ENCODE measurements around the gene TXNDC16.

TXNDC16 gene

DNA sequence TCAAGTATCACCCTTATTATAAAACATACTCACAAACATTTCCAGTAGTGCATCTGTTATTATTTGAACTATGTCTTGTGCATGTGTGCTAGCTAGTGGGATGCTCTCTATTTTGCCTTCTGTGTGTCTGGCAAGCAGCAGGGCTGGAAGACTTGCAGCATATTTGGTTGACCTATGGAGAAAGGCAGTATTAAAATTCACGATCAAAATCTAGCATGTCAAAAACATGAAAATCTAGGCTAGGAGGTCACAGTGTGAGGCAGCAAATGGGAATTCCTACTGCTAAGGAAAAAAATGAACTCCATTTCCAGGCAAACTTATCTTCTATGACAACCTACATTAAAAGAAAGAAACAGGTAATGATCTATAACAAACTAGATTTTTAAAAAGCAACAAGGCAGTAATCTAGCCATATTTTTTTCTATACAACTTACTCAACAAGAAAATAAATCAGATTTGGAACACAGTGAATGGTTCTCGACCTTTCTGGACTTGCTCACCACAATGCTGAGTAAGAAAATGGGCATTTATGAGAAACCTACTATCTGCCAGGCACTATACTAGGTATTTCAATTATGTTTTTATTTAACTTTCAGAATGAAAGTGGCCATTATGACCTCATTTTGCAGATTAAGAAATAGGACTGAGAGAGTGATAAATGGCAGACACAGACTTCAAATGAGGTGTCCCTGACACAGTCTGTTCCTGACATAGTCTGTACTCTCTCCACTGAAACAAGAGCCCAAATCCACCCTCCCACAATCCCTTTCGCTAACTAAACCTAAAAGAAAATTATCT is 96.8 kb downstream of the TXNDC16 start:
- Histone ChIP-seq H3K27ac (ENCODE audit: low read depth, low read length) (no peak overlapping the region), H3F3A (ENCODE audit: insufficient read depth) (no peaks in the 10 kb centered on the region), H2AFZ (ENCODE audit: low read depth, low read length, severe bottlenecking) (no peak overlapping the region), H3K9me3 (ENCODE audit: insufficient read depth, low read length) (no peaks in the 10 kb centered on the region), H3K36me3 (ENCODE audit: low read length) (peaks cover 9% of the 10 kb centered on the region), H3K9ac (ENCODE audit: low read length) (no peak overlapping the region), H3K27me3 (ENCODE audit: low read length) (no peaks in the 10 kb centered on the region), H3K79me2 (ENCODE audit: insufficient read depth, low read length) (no peaks in the 10 kb centered on the region), H3K9me2 (replicated peaks; ENCODE audit: insufficient read depth, low read length) (no peaks in the 10 kb centered on the region), H4K20me1 (ENCODE audit: low read depth, low read length) (no peaks in the 10 kb centered on the region), H3K4me3 (ENCODE audit: insufficient read depth, low read length, poor library complexity, severe bottlenecking) (no peak overlapping the region), H3K4me2 (ENCODE audit: low read depth, low read length, poor library complexity, severe bottlenecking) (no peak overlapping the region)
- no peak for TF ChIP-seq CTCF (IDR thresholded peaks at IDR 0.05; ENCODE audit: insufficient read depth, low read length, poor library complexity, severe bottlenecking)
- TF ChIP-seq EZH2phosphoT487 (conservative IDR thresholded peaks at IDR 0.05; ENCODE audit: low read length): no peak

DNA sequence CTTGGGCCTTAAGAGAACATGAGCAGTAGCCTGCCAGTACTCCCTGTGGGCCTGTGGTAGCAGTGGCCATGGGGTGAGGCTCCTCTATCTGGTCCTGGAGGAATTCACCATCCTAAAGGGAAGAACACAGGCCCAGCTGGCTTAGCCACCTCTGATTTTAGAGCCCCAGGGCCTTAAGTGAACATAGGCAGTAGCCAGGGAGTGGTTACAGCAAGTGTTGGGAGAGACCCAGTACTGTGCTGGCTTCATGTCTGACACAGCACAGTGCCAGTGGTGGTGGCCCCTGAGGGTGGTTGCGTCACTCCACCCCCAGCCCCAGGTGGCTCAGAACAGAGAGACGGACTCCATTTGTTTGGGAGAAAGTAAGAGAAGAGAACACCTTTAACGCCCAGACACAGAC is 105.1 kb downstream of the TXNDC16 start:
- Histone ChIP-seq H3K79me2 (ENCODE audit: insufficient read depth, low read length) (no peaks in the 10 kb centered on the region), H3K27ac (ENCODE audit: low read depth, low read length) (no peak overlapping the region), H3K27me3 (ENCODE audit: low read length) (no peaks in the 10 kb centered on the region), H3K9me2 (replicated peaks; ENCODE audit: insufficient read depth, low read length) (no peaks in the 10 kb centered on the region), H3K9me3 (ENCODE audit: insufficient read depth, low read length) (no peaks in the 10 kb centered on the region), H3F3A (ENCODE audit: insufficient read depth) (no peaks in the 10 kb centered on the region), H3K4me2 (ENCODE audit: low read depth, low read length, poor library complexity, severe bottlenecking) (no peak overlapping the region), H3K4me3 (ENCODE audit: insufficient read depth, low read length, poor library complexity, severe bottlenecking) (no peak overlapping the region), H3K36me3 (ENCODE audit: low read length) (peaks cover 19% of the 10 kb centered on the region), H3K9ac (ENCODE audit: low read length) (no peak overlapping the region), H2AFZ (ENCODE audit: low read depth, low read length, severe bottlenecking) (no peak overlapping the region), H4K20me1 (ENCODE audit: low read depth, low read length) (no peaks in the 10 kb centered on the region)
- TF ChIP-seq EZH2phosphoT487 (conservative IDR thresholded peaks at IDR 0.05; ENCODE audit: low read length) (no peak), CTCF (IDR thresholded peaks at IDR 0.05; ENCODE audit: insufficient read depth, low read length, poor library complexity, severe bottlenecking) (no peak)

GRCh38 chr14:52446355-52446754 is 106.0 kb downstream of the TXNDC16 start:
- H2AFZ ChIP-seq (ENCODE audit: low read depth, low read length, severe bottlenecking): no peak overlapping the region
- H3K36me3 ChIP-seq (ENCODE audit: low read length): peaks cover 19% of the 10 kb centered on the region
- no peaks in the 10 kb centered on the region for H3K27me3 ChIP-seq (ENCODE audit: low read length)
- H3K9me3 ChIP-seq (ENCODE audit: insufficient read depth, low read length): no peaks in the 10 kb centered on the region
- H3F3A ChIP-seq (ENCODE audit: insufficient read depth): no peaks in the 10 kb centered on the region
- H4K20me1 ChIP-seq (ENCODE audit: low read depth, low read length): no peaks in the 10 kb centered on the region
- no peaks in the 10 kb centered on the region for H3K9me2 ChIP-seq (replicated peaks; ENCODE audit: insufficient read depth, low read length)
- H3K27ac ChIP-seq (ENCODE audit: low read depth, low read length): no peak overlapping the region
- TF ChIP-seq CTCF (IDR thresholded peaks at IDR 0.05; ENCODE audit: insufficient read depth, low read length, poor library complexity, severe bottlenecking) (no peak), EZH2phosphoT487 (conservative IDR thresholded peaks at IDR 0.05; ENCODE audit: low read length) (no peak)
- no peak overlapping the region for H3K9ac ChIP-seq (ENCODE audit: low read length)
- no peaks in the 10 kb centered on the region for H3K79me2 ChIP-seq (ENCODE audit: insufficient read depth, low read length)
- no peak overlapping the region for H3K4me2 ChIP-seq (ENCODE audit: low read depth, low read length, poor library complexity, severe bottlenecking)
- H3K4me3 ChIP-seq (ENCODE audit: insufficient read depth, low read length, poor library complexity, severe bottlenecking): no peak overlapping the region

Measured in SU-DHL-6 (cell line).